CD4-positive, alpha-beta T cell treated with Interleukin-6 for 4 hours (primary cell): Measurements from ENCODE around the gene ALG14.
"Not testable (repeated sequence)": the region's sequence is repeated elsewhere in the genome, so short reads cannot be mapped to it uniquely, and the experiment has no call there.

Experiments
- DNase-seq: peaks from one replicate; pipeline ENCODE4 v3.0.0-alpha.2; 2020; ENCODE audit warnings: mixed read lengths

Gene ALG14

GRCh38 chr1:95005584-95005983 is 67.2 kb downstream of the ALG14 start:
- DNase-seq, result no peak

GRCh38 chr1:95004013-95004412 is 68.7 kb downstream of the ALG14 start:
- DNase-seq, result no peak

- DNase-seq, result no peak
Observed at GRCh38 chr1:95003433-95003738, 69.4 kb downstream of the ALG14 start.

- no peak for DNase-seq
Observed at GRCh38 chr1:95002540-95003432, 70.0 kb downstream of the ALG14 start.

- DNase-seq, result no peak
Observed at GRCh38 chr1:95002164-95002539, 70.6 kb downstream of the ALG14 start.

GRCh38 chr1:94999456-95000131 is 73.2 kb downstream of the ALG14 start:
- no peak for DNase-seq

GRCh38 chr1:94998748-94999147 is 74.0 kb downstream of the ALG14 start:
- DNase-seq, result no peak

- no peak for DNase-seq
Observed at GRCh38 chr1:94998114-94998513, 74.6 kb downstream of the ALG14 start.

- not testable (repeated sequence) for DNase-seq
Observed at GRCh38 chr1:94995536-94995935, 77.2 kb downstream of the ALG14 start.

GRCh38 chr1:94994805-94995204 is 77.9 kb downstream of the ALG14 start:
- no peak for DNase-seq

- DNase-seq, result no peak
Observed at GRCh38 chr1:94993931-94994645, 78.7 kb downstream of the ALG14 start.

GRCh38 chr1:94992863-94993563 is 79.7 kb downstream of the ALG14 start:
- DNase-seq, result no peak

- no peak for DNase-seq
Observed at GRCh38 chr1:94992161-94992560, 80.6 kb downstream of the ALG14 start.

GRCh38 chr1:94989911-94990473 is 82.8 kb downstream of the ALG14 start:
- no peak for DNase-seq

- no peak for DNase-seq
Observed at GRCh38 chr1:94989398-94989797, 83.4 kb downstream of the ALG14 start.

GRCh38 chr1:94988356-94988755 is 84.4 kb downstream of the ALG14 start:
- no peak for DNase-seq

- no peak for DNase-seq
Observed at GRCh38 chr1:94986783-94987182, 86.0 kb downstream of the ALG14 start.

GRCh38 chr1:94983171-94983739 is 89.5 kb downstream of the ALG14 start:
- no peak for DNase-seq

- DNase-seq, result no peak
Observed at GRCh38 chr1:94982398-94982797, 90.4 kb downstream of the ALG14 start.

- DNase-seq, result no peak
Observed at GRCh38 chr1:94981575-94981973, 91.2 kb downstream of the ALG14 start.

GRCh38 chr1:94980582-94981574 is 91.9 kb downstream of the ALG14 start:
- no peak for DNase-seq
